ENCODE data around the gene NUDT22.

NUDT22 gene

GRCh38 chr11:64252003-64252872, 26.2 kb downstream of the NUDT22 start:
- no peak overlapping the region for H3K27ac Mint-ChIP-seq
- H3K4me1 Mint-ChIP-seq: peaks cover 49% of the 10 kb centered on the region
- DNase-seq: no peak
- no peaks in the 10 kb centered on the region for H3K36me3 Mint-ChIP-seq (ENCODE audit: low read depth)
- TF ChIP-seq CTCF (IDR thresholded peaks at IDR 0.05): no peak
- peak overlapping the region; percentile 92 for H3K4me3 Mint-ChIP-seq
- peaks cover 3% of the 10 kb centered on the region for H3K27me3 Mint-ChIP-seq (ENCODE audit: low read depth, poor library complexity)
- H3K9me3 Mint-ChIP-seq: no peaks in the 10 kb centered on the region

DNA sequence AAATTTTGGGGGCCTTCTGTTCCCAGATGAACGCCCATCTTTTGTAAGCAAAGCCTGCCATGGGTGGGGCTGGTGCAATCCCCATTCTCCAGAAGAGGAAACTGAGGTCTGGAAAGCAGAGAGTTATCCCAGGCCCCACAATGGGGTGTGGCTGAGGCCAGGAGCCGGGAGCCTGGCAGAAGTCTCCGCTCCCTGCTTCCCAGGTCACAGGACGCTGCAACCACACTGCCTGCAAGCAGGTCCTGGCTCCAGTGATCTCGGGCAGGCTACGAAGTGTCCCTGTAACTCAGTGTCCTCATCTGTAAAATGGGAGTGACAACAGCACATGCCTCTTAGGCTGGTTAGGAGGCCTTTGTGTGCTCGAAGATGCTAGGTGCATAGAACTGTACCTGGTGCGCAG, 27.0 kb downstream of the NUDT22 start:
- peaks cover 5% of the 10 kb centered on the region for H3K36me3 Mint-ChIP-seq (ENCODE audit: low read depth)
- H3K4me1 Mint-ChIP-seq: peaks cover 44% of the 10 kb centered on the region
- no peak overlapping the region for H3K27ac Mint-ChIP-seq
- no peaks in the 10 kb centered on the region for H3K9me3 Mint-ChIP-seq
- peaks cover 2% of the 10 kb centered on the region for H3K27me3 Mint-ChIP-seq (ENCODE audit: low read depth, poor library complexity)
- H3K4me3 Mint-ChIP-seq: peak overlapping the region; percentile 28
- no peak for TF ChIP-seq CTCF (IDR thresholded peaks at IDR 0.05)
- DNase-seq: no peak

DNA sequence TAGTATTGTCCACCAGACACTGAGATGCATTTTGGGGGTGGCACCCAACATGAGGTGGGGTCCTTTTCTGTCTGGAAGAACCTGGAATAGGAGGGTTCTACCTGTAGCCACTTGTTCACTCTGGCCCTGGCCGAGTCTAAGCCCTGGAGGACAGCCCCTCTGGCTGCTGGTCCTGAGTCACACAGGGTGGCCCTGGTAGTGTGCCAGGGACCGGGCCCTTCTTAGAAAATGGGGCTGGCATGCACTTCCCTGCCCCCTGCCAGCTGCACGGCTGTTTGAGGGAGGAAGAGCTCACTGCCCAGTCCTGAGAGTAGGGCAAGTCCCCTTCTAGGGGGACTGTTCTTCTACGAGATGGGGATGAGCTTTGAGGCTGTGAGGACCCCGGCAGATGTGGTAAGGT, 27.4 kb downstream of the NUDT22 start:
- no peak for DNase-seq
- peak overlapping the region; percentile 28 for H3K4me3 Mint-ChIP-seq
- no peaks in the 10 kb centered on the region for H3K27me3 Mint-ChIP-seq (ENCODE audit: low read depth, poor library complexity)
- peaks cover 40% of the 10 kb centered on the region for H3K4me1 Mint-ChIP-seq
- TF ChIP-seq CTCF (IDR thresholded peaks at IDR 0.05): no peak
- peaks cover 5% of the 10 kb centered on the region for H3K36me3 Mint-ChIP-seq (ENCODE audit: low read depth)
- H3K27ac Mint-ChIP-seq: no peak overlapping the region
- no peaks in the 10 kb centered on the region for H3K9me3 Mint-ChIP-seq

- no peak overlapping the region for H3K27ac Mint-ChIP-seq
- no peak overlapping the region for H3K4me3 Mint-ChIP-seq
- TF ChIP-seq CTCF (IDR thresholded peaks at IDR 0.05): no peak
- H3K4me1 Mint-ChIP-seq: peaks cover 34% of the 10 kb centered on the region
- peaks cover 7% of the 10 kb centered on the region for H3K36me3 Mint-ChIP-seq (ENCODE audit: low read depth)
- H3K9me3 Mint-ChIP-seq: no peaks in the 10 kb centered on the region
- no peaks in the 10 kb centered on the region for H3K27me3 Mint-ChIP-seq (ENCODE audit: low read depth, poor library complexity)
- no peak for DNase-seq
Observed at GRCh38 chr11:64254326-64254725, 28.3 kb downstream of the NUDT22 start.

GRCh38 chr11:64255135-64256128, 29.4 kb downstream of the NUDT22 start:
- Mint-ChIP-seq H3K27me3 (ENCODE audit: low read depth, poor library complexity) (peaks cover 2% of the 10 kb centered on the region), H3K36me3 (ENCODE audit: low read depth) (peaks cover 17% of the 10 kb centered on the region), H3K27ac (no peak overlapping the region), H3K4me3 (no peak overlapping the region), H3K4me1 (peaks cover 31% of the 10 kb centered on the region), H3K9me3 (no peaks in the 10 kb centered on the region)
- no peak for TF ChIP-seq CTCF (IDR thresholded peaks at IDR 0.05)
- no peak for DNase-seq

Measured in nephron progenitor cell (in vitro differentiated cells).